Uterus (tissue), 2 donors: ENCODE data around the gene MT1F.

Source experiments
- CTCF ChIP-seq, 4 experiments: fragments of 200-600 bp in 2 of 4; fragments of 450-650 bp in 2 of 4; sonication (generic) in 2 of 4; IDR thresholded peaks; one replicate each; pipeline ENCODE4 v1.5.1; 2016 to 2019; ENCODE audit warnings: antibody characterized with exemption in 4 of 4, mild to moderate bottlenecking in 2 of 4, moderate library complexity in 1 of 4
- POLR2A ChIP-seq, 2 donors: fragments of 450-650 bp; IDR thresholded peaks; one replicate each; pipeline ENCODE4 v1.6.1; 2016; ENCODE audit warnings: antibody characterized with exemption in 2 of 2, mild to moderate bottlenecking in 1 of 2, moderate library complexity in 1 of 2

GRCh38 chr16:56679818-56680217 lies 22.1 kb downstream of the MT1F start:
- no peak for TF ChIP-seq POLR2A (IDR thresholded peaks at IDR 0.05)
- no peak for TF ChIP-seq CTCF (IDR thresholded peaks at IDR 0.05)
